Endothelial cell of umbilical vein (primary cell): ENCODE measurements around the gene TMPRSS9. TPM values are rescaled to one million over a fixed set of nuclear protein-coding genes. Genes with fewer than 3 reads are reported as not detected.
A peak's percentile ranks its signal among the peaks of the same experiment; 100 is the strongest.

Source experiments
- BruUV-seq: library from RNA; stranded (reverse); fragments of 400-500 nt; replicated peaks from 2 replicates; lab custom pipeline; 2021; lab: Mats Ljungman, UMichigan
- CTCF ChIA-PET: fragments of 300-600, 350-600 bp; sonication (Branson Sonifier 250); formaldehyde crosslinking; loops from one replicate; lab custom pipeline; 2021; ENCODE audit warnings: antibody characterized with exemption, inconsistent platforms; lab: Charles Lee
- POLR2A ChIA-PET: fragments of 300-600, 350-600 bp; sonication (Branson Sonifier 250); formaldehyde crosslinking; loops from one replicate; lab custom pipeline; 2021; ENCODE audit warnings: antibody characterized with exemption, inconsistent platforms; lab: Charles Lee
- DNase-seq: peaks from one replicate; pipeline ENCODE4 v3.0.0-alpha.2; 2011; ENCODE audit warnings: low read depth, low spot score
- FAIRE-seq: peaks from 2 replicates; lab custom pipeline; 2011; peaks lifted over from hg19 to GRCh38; lab: Jason Lieb, UNC
- H2AFZ ChIP-seq: 2 replicates; pipeline ENCODE4 v1.6.0; 2012; ENCODE audit warnings: low read depth, low read length, control low read depth, inconsistent platforms
- H3K27ac ChIP-seq: 2 replicates; pipeline ENCODE4 v1.5.1; 2011; ENCODE audit warnings: low read depth, mild to moderate bottlenecking, control low read depth, low read length, moderate library complexity; ENCODE audit not compliant: insufficient read depth
- H3K27me3 ChIP-seq, 2 experiments: 2 replicates each; pipeline versions ENCODE4 v1.6.0 to v1.6.1; 2011; ENCODE audit warnings: low read length in 2 of 2, mixed read lengths in 1 of 2; ENCODE audit not compliant: control insufficient read depth in 2 of 2, insufficient read depth in 2 of 2
- H3K36me3 ChIP-seq, 2 experiments: 2 replicates in 1 of 2; 3 replicates in 1 of 2; pipeline ENCODE4 v1.5.1; 2011; ENCODE audit warnings: low read length in 2 of 2, mild to moderate bottlenecking in 1 of 2, moderate library complexity in 1 of 2; ENCODE audit not compliant: control insufficient read depth in 2 of 2, insufficient read depth in 2 of 2; ENCODE audit errors: extremely low read depth in 1 of 2
- H3K4me1 ChIP-seq: 3 replicates; pipeline ENCODE4 v1.5.1; 2011; ENCODE audit warnings: mild to moderate bottlenecking, low read length; ENCODE audit not compliant: control insufficient read depth, insufficient read depth; ENCODE audit errors: extremely low read depth
- H3K4me2 ChIP-seq: 2 replicates; pipeline ENCODE4 v1.6.1; 2011; ENCODE audit warnings: low read length, control low read depth, mixed read lengths; ENCODE audit not compliant: insufficient read depth
- H3K4me3 ChIP-seq, 3 experiments: fragments of 200-600 bp in 1 of 3; sonication (generic), shearing (Covaris generic) in 1 of 3; replicated peaks in 1 of 3; 2 replicates each; pipeline ENCODE4 v1.5.1; 2011 to 2016; ENCODE audit warnings: control low read depth in 3 of 3, low read length in 3 of 3, mild to moderate bottlenecking in 2 of 3, inconsistent platforms in 1 of 3, low read depth in 1 of 3, moderate library complexity in 1 of 3; ENCODE audit not compliant: insufficient read depth in 1 of 3
- H3K79me2 ChIP-seq: 2 replicates; pipeline ENCODE4 v1.6.0; 2012; ENCODE audit warnings: low read length, inconsistent platforms; ENCODE audit not compliant: control insufficient read depth, insufficient read depth
- H3K9ac ChIP-seq: replicated peaks from 2 replicates; pipeline ENCODE3; 2011; ENCODE audit warnings: low read length, control low read depth; ENCODE audit not compliant: insufficient read depth; ENCODE audit errors: extremely low read depth
- H3K9me1 ChIP-seq: replicated peaks from 3 replicates; pipeline ENCODE4 v1.6.0; 2011; ENCODE audit warnings: mild to moderate bottlenecking, low read length; ENCODE audit not compliant: control insufficient read depth, insufficient read depth; ENCODE audit errors: extremely low read depth
- H3K9me3 ChIP-seq: replicated peaks from 2 replicates; pipeline ENCODE4 v1.5.1; 2012; ENCODE audit warnings: low read length, inconsistent platforms; ENCODE audit not compliant: control insufficient read depth, insufficient read depth
- H4K20me1 ChIP-seq: replicated peaks from 2 replicates; pipeline ENCODE3; 2011; ENCODE audit warnings: mild to moderate bottlenecking, low read length; ENCODE audit not compliant: control insufficient read depth, insufficient read depth; ENCODE audit errors: extremely low read depth
- EZH2 ChIP-seq: IDR thresholded peaks from 2 replicates; pipeline ENCODE4 v1.6.1; 2012; ENCODE audit warnings: borderline replicate concordance, low read depth, mild to moderate bottlenecking, moderate library complexity, low read length, inconsistent platforms; ENCODE audit not compliant: severe bottlenecking
- FOS ChIP-seq: IDR thresholded peaks from 2 replicates; pipeline ENCODE4 v1.6.1; 2011; ENCODE audit warnings: mild to moderate bottlenecking, low read length, moderate library complexity, borderline replicate concordance; ENCODE audit not compliant: insufficient read depth
- GATA2 ChIP-seq: IDR thresholded peaks from 2 replicates; pipeline ENCODE4 v1.7.0; 2011; ENCODE audit warnings: low read depth, mild to moderate bottlenecking, moderate library complexity, mixed read lengths, low read length; ENCODE audit not compliant: insufficient read length, insufficient read depth
- JUN ChIP-seq: IDR thresholded peaks from 2 replicates; pipeline ENCODE4 v1.6.1; 2011; ENCODE audit warnings: borderline replicate concordance, low read depth; ENCODE audit not compliant: insufficient read length, insufficient read depth
- MYC ChIP-seq: IDR thresholded peaks from one replicate; pipeline ENCODE4 v1.6.1; 2011; ENCODE audit warnings: mild to moderate bottlenecking, low read depth, low read length
- POLR2A ChIP-seq: IDR thresholded peaks from 2 replicates; pipeline ENCODE4 v1.6.1; 2012; ENCODE audit warnings: low read depth, mild to moderate bottlenecking, control low read depth, low read length
- POLR2AphosphoS5 ChIP-seq: IDR thresholded peaks from 2 replicates; pipeline ENCODE4 v1.6.1; 2012; ENCODE audit warnings: low read depth, mild to moderate bottlenecking, control low read depth, low read length, moderate library complexity; ENCODE audit not compliant: insufficient read depth
- dilution Hi-C: fragments of 300-500 bp; cut with MboI; formaldehyde crosslinking; loops from one replicate; pipeline ENCODE4 v1.15.0; 2019; ENCODE audit warnings: low sequenced_read_pairs; ENCODE audit not compliant: extremely low pct_ligation_motif_present
- intact Hi-C: fragments of 100-400 bp; cut with micrococcal nuclease; formaldehyde crosslinking; loops from one replicate; pipeline ENCODE4 v1.10.0; 2022
- polyA plus RNA-seq, 4 experiments: library from polyadenylated mRNA; depleted of rRNA in 3 of 4; stranded (reverse) in 3 of 4; unstranded in 1 of 4; fragments of >200 nt; gene quantifications; 2 replicates each; pipeline versions ENCODE4 v1.2.1 to v1.2.3, GENCODE V29; 2011 to 2012; ENCODE audit warnings: missing spikeins in 1 of 4
- total RNA-seq: library from RNA; stranded (reverse); gene quantifications from 2 replicates; pipeline ENCODE4 v1.2.3, GENCODE V29; 2021
- TF ChIP-seq, protein P1 (sequence below): IDR thresholded peaks from 2 replicates; pipeline ENCODE4 v1.6.1; 2011; ENCODE audit not compliant: insufficient read depth, insufficient read length
- TF ChIP-seq, protein P2 (sequence below), 2 donors: IDR thresholded peaks; 1 replicate in 1 of 2; 2 replicates in 1 of 2; pipeline ENCODE4 v1.5.1; 2011; ENCODE audit warnings: low read length in 2 of 2, mild to moderate bottlenecking in 2 of 2, moderate library complexity in 2 of 2, control low read depth in 1 of 2, inconsistent platforms in 1 of 2, low read depth in 1 of 2; ENCODE audit not compliant: insufficient read depth in 1 of 2; ENCODE audit errors: extremely low read depth in 1 of 2

TMPRSS9 gene
- total and polyA plus RNA-seq, 2 donors (not counting 3 experiments of a cell fraction or from before 2014, with no cell fraction given) = not detected

DNA sequence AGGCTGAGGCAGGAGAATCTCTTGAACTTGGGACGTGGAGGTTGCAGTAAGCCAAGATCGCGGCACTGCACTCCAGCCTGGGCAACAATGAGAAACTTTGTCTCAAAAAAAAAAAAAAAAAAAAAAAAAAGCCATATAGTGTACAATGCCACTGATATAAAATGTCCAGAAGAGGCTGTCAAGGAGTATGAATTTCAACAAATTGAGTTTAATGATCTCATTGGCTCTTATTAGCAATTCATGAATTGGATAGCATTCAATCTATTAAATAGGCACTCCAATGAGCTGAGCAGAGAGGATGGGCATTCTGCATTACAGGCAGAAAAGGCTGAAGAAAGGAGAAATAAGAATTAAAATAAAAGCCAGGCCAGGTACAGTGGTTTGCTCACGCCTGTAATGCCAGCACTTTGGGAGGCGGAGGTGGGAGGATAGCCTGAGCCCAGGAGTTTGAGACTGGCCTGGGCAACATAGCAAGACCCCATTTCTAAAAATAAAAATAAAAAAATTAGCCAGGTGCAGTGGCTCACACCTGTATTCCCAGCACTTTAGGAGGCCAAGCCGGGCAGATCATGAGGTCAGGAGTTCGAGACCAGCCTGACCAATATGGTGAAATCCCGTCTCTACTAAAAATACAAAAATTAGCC, 97.5 kb downstream of the TMPRSS9 start:
- no peaks in the 10 kb centered on the region for H4K20me1 ChIP-seq
- H3K9ac ChIP-seq = peak overlapping the region; percentile 66

More for the DNA sequence above, 97.5 kb downstream of the TMPRSS9 start:
- no peaks in the 10 kb centered on the region for H3K9me3 ChIP-seq
- peak overlapping the region in 1 of 3 experiments; percentile 69 for H3K4me3 ChIP-seq
- no peak for FAIRE-seq
- dilution Hi-C loops (no loop called here), intact Hi-C loops (loop anchor here (1.0 kb wide), 1 partner anchor 30 kb away; the partner anchor contains the start of gene TIMM13)
- ChIA-PET CTCF (interaction anchor here (0.7 to 3.7 kb wide), 8 partner anchors 8 to 301 kb away, joined by 3 to 27 read pairs (median 4); partner anchors contain the start of gene GADD45B), POLR2A (interaction anchor here (0.7 to 1.9 kb wide), 2 partner anchors 19 to 159 kb away, joined by 3 to 18 read pairs; partner anchors contain the start of gene GADD45B)
- H3K27ac ChIP-seq = peak overlapping the region; percentile 79
- H3K36me3 ChIP-seq = no peaks in the 10 kb centered on the region
- H3K4me2 ChIP-seq = peak overlapping the region; percentile 49
- no peak for DNase-seq
- TF ChIP-seq MYC (no peak), GATA2 (no peak), POLR2AphosphoS5 (no peak), FOS (no peak), JUN (no peak), EZH2 (no peak), POLR2A (no peak)
- TF ChIP-seq, protein P1, sequence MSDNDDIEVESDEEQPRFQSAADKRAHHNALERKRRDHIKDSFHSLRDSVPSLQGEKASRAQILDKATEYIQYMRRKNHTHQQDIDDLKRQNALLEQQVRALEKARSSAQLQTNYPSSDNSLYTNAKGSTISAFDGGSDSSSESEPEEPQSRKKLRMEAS = no peak
- TF ChIP-seq, protein P2, sequence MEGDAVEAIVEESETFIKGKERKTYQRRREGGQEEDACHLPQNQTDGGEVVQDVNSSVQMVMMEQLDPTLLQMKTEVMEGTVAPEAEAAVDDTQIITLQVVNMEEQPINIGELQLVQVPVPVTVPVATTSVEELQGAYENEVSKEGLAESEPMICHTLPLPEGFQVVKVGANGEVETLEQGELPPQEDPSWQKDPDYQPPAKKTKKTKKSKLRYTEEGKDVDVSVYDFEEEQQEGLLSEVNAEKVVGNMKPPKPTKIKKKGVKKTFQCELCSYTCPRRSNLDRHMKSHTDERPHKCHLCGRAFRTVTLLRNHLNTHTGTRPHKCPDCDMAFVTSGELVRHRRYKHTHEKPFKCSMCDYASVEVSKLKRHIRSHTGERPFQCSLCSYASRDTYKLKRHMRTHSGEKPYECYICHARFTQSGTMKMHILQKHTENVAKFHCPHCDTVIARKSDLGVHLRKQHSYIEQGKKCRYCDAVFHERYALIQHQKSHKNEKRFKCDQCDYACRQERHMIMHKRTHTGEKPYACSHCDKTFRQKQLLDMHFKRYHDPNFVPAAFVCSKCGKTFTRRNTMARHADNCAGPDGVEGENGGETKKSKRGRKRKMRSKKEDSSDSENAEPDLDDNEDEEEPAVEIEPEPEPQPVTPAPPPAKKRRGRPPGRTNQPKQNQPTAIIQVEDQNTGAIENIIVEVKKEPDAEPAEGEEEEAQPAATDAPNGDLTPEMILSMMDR (IDR thresholded peaks at IDR 0.05; ENCODE audit: extremely low read depth in 1 of 2, insufficient read depth in 1 of 2, low read depth in 1 of 2, low read length in 2 of 2) = no peak
- peaks cover 45% of the 10 kb centered on the region for H3K79me2 ChIP-seq
- peaks cover 17% of the 10 kb centered on the region for H3K4me1 ChIP-seq
- H3K27me3 ChIP-seq = no peaks in the 10 kb centered on the region
- BruUV-seq = no TSS peak
- H2AFZ ChIP-seq = peak overlapping the region; percentile 88
- H3K9me1 ChIP-seq = no peaks in the 10 kb centered on the region
